ENCODE data around the gene DUSP10.

Gene DUSP10

DNA sequence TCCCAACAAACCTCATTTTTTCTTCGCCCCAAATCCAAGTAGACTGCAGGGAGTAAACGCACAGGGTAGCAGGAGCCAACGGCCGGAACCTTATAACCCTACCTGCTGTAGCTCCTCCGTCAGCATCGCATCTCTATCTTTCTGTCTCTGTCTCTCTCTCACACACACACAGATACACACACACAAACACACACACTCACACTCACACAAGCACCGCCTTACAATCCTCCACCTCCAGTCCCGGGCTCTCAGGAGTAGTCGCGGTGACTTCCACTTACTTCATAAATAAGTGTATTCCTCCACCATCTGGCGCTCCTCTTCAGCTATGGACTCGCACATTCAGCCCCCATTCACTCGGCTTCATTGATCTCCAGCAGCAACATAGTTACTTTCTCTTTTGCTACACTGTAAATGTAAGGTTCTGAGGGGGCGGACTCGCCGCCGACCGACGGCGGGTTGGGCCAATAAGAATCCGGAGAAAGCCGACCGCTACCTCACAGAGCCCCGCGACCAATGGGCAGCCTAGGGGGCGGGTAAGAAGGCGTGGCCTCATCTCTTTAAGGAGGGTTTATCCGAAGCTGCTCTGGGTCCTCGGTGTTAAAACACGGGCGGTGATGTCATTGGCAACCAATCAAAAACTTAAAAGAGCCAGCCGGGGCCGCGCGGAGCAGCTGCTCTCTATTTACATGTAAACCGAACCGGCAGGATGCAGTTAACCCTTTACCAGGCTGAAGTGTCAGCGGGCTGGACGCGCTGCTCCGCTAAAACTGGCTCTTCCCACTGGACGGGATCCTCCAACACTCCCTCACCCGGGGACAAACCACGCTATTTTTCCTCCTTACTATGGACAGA, at the start of gene DUSP10:
Gene DUSP10, minus strand, starts transcription at position 387 of the 852 bp plus-strand sequence. CDS start 2,345 bp downstream, outside the sequence.
- peak; percentile 98 for DNase-seq

DNA sequence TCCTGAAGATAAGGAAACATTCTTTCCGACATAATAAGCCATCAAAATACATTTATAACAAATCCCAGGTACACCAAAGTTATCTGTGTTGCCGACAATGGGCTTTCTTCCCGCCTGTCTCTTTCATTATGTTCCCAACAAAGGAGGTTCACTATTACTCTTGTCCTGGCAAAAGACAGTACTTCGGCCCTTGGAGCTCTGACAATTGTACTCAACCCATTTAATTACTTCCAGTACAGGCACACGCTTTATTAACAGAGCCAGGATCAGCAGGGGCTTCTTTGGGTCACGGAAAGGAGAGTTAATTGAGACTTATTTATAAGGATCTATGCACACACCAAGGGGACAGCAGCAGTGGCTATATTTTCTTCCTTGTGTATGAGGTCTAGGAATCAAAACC, 46.6 kb upstream of the DUSP10 start:
- no peak for DNase-seq

DNA sequence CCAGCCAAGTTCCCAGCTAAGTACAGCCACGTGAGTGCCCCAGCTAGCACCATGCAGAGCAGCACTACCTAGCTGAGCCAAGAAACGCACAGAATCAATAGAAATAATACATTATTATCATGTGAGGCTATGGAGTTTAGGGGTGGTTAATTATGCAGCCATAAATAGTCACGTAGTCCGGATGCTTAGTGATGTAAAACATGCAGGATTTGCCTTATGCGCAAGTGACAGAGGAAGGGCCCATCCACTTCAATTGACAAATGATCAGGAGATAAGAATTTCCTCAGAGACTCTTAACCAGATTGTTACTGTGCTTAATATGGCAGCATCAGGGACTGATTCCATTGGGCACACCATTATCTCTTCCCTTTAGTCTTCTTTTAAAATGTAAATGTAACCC, 44.8 kb upstream of the DUSP10 start:
- DNase-seq = no peak

DNA sequence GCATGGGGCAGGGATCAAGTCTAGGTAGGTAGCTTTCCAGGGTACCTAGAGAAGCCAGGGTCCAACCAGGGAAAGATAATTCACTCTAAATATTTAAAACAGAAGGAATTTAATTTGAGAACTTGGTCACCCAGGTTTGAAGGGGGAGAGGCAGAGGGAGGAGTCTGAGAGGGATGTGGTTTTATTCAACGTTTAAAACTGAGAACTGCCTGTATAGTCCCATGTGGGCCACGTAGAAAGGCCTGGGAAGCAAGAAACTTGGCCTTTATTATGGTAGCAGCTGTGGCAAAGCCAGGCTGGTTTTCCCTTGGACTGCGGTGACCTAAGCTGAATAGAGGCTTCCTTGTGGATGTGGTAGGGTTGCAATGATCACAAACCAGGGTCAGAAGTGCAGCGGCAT, 42.0 kb upstream of the DUSP10 start:
- DNase-seq = no peak

DNA sequence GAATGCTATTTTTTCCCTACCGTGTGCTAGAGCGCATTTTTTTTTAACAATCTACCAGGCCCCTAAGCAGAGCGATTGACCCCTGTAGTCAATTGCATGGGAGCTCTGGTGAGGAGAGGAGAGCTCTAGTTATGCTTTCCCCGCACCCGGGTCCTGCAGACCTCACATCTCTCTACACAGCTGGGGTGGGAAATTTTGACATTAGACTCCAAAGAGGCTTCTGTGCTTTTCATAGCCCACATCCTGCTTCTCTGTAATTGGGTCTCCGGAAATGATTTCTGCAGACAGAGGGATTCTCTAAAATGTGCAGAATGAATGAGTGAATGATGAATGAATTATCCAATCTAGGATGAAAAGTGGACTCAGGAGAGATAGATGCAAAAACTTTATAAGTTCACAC, 41.5 kb upstream of the DUSP10 start:
- no peak for DNase-seq

DNA sequence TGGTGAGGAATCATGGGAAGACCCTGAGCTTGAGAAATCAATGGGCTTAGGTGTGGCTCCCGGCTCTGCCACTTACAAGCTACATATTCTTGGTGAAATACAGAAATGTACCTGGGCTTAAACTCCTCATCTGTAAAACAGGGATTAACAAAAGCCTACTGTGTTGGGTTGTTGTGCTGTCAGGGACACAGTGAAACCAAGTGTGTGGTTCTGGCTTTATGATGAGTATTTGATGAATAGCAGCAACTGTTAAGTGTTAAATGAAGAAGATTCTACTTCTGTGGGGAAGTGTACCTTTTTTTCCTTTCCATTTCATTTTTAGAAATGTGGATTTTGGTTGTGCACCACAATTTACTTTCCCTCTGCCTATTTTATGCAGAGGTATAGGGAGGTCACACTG, 41.1 kb upstream of the DUSP10 start:
- DNase-seq = no peak

DNA sequence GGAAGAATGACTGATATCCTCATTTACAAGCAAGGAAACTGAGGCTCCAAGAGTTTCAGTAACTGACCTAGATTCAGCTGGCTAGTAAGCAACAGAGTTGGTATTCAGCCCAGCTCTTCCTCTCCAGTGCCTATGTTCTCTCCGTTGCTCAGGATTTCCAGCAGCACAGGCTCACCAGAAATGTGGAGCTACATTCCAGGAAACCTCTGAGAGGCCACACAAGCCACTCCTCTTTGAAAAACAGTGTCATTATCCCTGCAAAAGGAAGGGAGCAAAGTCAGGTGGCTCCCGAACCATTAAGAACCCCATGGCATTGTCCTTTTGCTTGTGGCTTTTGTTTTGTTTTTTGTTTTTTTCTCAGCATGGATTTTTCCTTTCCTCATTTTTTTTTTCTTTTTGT, 40.6 kb upstream of the DUSP10 start:
- DNase-seq = no peak

DNA sequence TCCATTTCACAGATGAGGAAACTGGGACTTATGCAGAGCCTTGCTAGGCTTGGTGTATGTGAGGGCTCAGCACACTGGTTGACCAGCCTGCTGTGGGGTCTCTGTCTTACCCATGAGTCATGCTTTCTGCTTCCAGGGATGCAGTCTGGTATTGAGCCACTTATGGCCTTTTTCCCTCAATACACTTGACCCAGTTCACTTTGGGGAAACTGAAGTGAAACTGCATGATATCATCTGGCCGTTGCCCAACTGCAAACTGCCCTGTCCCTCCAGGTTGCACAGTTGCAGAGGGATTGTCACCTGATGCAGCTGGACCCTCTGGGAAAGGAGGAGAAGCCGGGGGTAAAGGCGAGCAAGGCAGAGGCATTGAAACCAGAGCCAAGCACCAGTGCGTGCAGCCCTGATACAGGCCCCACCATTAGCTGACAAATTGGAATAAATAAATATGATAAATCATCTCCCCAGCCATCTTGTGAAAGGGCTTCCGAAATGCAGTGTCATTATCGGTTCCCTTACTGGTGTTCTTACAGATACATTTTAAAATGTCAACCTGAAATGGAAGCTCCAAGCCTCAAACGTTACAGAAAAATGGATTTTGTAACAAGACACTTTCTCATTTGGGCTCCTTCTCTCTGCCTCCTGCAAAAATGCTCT, 39.3 kb upstream of the DUSP10 start:
- no peak for DNase-seq

DNA sequence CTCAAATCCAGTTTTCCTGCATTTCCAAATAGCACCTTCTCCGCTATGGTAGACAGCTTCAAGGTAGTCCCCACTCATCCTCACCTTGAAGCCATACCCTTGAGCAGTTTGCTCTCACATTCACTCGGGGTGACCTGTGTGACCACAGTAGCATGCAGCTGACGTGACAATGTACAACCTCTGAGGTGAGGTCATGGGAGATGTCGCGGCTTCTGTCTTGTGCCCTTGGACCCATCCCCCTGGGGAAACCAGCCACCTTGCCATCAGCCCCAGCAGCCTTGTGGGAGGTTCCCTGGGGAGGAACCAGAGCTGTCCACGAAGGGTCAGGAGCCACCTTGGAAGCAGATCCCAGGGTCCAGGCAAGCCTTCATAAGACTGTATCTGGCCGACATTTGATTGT, 38.3 kb upstream of the DUSP10 start:
- DNase-seq = no peak

DNA sequence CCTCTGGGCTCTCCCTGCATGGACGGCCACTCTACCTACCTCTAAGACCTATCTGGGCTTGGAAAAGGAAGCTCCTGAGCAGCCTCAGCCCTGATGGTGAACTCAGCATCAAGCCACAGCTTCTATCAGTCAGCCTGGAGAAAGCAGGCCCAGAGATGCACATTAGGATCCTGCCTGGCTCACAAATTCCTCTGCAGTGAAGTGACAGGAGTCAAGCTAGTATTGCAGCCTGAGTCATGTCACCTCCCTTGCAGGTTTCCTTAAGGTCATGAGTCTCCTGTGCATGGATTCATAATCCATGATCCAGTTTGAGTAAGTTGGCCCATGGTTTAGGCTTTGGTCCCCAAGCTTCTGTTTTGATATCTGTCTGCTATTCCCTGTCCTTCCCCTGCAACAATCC, 37.9 kb upstream of the DUSP10 start:
- no peak for DNase-seq

DNA sequence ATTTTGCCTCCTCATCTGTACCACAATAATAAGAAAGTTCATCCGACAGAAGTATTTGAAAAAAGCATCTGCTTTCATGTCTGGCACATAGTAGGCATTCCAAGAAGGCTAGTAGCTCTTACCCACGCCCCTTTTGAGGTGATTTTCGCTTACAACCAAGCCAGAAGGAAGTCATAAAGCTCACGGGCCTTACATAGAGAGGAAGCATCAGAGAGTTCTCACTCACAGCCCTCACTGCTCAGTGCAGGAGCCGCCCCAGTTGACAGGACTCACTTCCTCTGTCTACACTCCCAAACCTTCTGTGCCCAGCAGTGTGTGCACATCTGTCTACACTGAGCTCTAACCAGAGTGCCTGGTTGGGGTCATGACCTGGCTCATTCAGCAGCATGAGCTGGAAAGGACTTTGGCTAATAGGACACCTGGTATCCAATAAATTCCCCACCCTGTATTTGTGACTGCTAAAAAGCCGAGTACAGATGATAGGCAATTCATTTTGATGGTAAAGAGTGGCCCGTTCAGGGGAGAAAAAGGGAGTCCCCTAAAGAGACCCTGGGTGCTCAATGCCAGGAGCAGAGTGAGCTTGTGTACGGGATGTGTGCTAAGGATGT, 36.8 kb upstream of the DUSP10 start:
- no peak for DNase-seq

DNA sequence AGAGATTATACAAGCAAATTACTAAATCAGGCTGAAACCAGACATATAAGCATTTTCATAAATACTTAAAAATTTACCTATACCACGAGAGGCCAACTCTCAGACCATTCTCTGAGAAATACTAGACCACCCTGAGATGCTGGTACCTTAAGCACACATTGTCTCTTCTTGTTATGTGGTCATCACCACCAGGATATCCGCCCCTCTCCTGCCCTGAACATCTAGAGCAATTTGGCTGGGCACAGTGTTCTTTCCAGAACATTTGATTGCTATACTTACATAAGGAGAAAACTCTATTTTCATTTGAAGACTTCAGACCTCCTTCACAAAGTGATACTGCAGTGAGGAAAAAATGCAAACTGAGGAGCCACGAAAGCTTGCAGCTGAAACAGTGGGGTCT, 36.2 kb upstream of the DUSP10 start:
- no peak for DNase-seq

DNA sequence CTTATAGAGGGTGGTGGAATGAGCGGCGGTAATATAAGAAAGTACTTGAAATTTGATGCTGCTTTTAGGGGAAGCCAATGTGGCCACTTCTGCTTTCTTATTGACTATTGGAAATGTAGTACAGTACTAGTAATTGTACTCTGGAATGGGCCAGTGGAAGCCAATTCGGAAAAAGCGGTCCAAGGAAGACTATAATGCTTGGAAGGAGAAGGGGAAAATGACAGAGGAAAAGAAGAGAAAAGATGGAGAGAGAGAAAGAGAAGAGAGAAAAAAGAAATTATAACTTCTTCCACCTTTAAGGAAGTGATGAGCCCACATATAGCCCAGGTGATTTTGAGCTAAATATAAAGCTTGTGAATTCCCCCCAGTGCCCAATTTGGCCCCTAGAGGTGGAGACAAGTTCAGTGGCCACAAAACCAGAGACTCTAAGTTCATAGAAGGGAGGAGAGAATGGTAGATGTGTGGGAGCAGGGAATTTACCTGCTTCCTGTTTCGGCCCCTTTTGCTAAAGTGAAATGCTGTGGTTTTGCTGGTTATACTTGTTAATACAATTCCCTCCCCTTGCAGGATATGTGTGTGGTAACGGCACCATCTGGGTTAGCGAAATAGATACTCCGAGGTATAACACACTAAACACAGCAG, 35.7 kb upstream of the DUSP10 start:
- no peak for DNase-seq

DNA sequence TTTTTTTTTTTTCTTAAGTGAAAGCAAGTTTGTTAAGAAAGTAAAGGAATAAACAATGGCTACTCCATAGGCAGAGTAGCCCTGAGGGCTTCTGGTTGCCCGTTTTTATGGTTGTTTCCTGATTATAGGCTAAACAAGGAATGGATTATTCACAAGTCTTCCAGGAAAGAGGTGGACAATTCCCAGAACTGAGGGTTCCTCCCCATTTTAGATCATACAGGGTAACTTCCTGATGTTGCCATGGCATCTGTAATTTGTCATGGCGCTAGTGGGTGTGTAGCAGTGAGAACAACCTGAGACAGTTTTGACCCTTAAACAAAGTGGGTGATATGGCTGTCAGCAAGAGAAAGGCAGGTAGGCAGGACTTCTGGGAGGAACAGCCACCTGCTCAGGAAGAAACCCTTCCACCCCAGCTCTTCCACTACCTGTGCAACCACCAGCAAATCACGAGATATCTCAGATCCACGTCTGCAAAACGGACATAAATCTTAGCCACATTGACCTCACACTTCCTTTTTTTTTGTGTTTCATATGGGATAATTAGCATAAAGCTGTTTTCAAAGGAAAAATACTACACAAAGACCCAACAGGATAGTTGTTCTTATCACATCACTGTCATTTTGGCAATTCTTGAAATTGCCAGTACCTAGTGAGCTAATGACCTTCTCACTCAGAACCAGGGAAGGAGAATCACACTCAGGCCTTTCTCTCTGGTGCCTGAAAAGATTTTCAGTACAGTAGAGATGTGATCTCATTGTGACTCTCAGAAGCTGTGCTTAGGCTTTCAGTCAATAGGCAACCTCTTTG, 34.8 kb upstream of the DUSP10 start:
- DNase-seq = no peak

DNA sequence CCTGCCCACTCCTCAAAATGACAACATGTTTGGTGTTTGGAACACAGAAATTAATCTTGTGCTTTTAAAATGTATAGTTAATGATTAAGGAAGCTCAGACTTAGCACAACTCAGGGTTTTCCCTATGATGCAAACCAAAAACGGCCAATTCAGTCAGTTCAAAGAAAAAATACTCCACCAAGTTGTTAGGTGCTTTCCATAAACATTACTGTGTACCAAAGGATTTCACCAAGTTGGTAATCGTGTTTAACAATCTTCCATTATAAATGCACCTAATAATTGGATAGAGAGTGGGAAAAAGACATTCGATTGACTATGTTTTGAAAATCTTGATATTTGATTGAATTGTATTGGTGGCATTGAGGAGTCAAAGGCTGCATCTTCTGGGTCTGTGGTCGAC, 33.3 kb upstream of the DUSP10 start:
- no peak for DNase-seq

DNA sequence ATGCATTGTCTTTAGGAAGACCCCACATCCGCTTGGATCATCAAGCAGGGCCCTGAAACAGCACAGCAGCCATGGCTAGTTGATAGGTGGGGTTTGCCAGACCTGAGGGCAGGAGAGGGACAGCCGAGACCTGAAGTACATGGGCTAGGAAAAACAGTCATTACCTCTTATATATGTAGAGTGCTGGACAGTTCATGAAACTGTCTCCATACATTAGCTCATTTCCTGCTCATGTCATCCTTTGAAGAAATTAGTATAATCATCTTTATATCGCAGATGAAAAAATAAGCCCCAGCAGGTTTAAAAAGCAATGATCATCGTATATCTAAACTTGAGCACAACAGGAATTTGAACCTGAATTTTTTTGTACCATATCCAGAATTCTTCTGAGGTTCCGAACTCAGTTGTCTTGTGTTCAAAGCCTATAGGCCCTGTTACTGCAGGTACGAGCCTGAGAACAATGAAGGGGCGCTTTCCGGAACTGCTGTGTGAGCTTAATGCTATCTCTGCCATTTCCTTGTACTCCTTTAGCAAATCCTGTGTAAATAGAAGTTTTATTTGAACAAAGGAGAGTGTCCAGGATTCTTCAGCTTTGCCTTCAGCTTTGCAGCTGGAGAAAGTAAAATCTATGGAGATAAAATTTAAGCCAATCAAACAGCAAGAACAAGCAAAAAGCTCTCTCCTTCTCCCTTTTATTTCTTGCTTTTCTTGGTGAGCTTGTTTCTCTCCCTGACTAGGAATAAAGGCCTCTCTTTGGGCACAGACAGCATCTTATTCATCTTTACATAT, 32.4 kb upstream of the DUSP10 start:
- no peak for DNase-seq

DNA sequence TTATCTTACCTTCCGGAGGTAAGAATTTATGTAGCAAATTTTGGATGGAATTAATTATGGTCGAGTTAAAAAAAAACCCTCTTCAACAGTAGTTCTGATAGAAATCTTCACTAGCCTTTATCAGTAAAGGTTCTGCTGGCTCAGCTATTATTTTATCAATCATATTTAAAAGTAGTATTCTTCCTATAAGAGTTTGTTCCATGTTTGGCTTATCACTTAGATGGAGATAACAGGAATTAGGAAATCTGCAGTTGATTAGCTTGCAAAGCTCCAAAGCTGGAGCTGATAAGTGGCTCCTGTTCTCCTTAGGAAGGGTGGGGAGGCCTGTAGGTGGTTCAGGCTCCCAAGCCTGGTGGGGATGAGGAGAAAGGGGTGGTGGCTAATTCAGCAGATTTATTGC, 31.5 kb upstream of the DUSP10 start:
- no peak for DNase-seq

DNA sequence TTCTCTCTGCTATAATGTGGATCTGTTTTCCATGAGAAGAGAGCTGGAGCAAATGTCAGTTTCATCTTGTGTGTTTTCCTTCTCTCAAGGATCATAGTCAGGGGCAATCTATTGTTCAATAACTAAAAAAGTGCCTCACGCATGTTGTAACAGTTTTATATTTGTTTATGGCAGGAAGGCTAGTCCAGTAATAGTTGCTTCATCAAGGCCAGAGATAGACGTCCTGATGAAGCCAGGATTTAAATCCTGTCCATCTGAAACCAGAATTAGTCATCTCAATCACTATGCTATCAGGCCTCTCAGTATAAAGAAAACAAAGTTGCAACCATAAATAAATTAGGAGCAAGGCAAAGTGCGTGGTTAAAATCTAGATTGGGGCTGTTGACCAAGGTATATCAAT, 30.2 kb upstream of the DUSP10 start:
- no peak for DNase-seq

DNA sequence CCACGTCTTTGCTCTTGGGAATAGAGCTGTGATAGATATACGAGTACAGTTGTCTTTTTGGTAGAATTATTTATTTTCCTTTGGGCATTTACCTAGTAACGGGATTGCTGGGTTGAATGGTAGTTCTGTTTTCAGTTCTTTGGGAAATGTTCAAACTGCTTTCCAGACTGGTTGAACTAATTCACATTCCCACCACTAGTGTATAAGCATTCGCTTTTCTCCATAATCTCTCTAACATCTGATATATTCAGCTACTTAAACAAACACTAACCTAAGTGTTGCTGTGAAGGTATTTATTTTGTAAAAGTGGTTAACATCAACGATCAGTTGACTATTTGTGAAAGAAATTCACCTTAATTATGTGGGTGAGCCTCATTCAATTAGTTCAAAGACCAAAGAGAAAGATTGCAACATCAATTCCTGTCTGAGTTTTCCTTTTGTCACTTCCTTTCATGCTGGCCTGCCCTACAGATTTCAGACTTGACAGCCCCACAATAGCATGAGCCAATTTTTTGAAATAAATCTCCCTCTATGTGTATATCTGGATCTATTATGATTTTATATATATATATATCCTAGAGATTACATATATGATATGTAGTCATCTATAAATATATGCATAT, 26.7 kb upstream of the DUSP10 start:
- no peak for DNase-seq

DNA sequence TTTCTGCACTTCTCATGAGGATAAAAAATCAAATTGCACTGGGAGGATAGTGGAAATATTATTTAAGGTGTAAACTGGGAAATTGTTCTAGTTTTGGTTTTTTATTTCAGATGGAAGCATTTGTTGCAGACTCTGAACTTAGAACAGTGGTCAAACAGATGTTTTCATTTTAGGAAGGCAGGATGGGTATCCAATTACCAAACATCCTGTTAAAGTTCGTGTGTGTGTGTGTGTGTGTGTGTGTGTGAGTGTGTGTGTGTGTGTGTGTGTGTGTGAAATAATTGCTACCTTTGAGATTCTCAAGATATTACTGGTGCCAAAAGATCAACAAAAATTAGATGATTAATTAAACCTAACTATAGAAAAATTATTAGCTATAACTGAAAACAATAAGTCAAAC, 24.3 kb upstream of the DUSP10 start:
- no peak for DNase-seq

DNA sequence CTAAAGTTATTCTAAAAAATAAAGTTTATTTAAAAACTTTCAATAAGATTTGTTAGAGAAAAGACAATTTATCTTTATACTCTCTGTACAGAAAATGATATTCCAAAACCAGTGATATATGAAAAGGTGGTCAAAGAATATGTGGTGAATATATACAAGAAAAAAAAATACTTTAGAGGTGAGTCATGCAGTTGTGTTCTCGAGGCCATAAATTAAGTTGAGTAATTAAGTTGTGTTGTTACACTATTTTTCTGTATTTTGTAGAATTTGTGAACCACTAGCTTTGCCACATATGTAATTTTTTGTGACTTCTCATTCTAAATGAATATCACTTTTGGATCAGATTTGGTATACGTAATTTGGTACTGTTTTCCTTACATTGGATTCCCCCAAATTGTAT, 23.6 kb upstream of the DUSP10 start:
- DNase-seq = no peak

DNA sequence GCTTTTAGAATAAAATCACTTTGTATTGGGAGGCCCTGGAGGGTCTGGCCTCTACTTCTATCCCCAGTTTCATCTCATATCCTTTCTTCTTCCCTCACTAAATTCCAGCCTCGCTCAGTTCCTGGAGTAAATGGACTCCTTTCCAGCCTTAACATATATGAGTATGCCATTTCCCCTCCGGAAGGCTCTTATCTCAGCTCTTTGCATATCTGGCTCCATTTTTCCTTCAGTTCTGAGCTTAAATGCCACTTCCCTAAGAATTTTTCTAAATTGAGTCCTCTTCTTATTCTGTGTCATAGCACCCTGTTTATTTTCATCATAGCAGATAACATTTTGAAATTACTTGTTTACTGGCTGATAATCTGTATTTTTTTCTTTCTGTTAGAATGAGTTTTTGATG, 20.2 kb upstream of the DUSP10 start:
- DNase-seq = no peak

Measured in NCI-H2029 (cell line).